HG02884 (cell line): ENCODE results near the gene KMT2E.
"Not testable (repeated sequence)": the region's sequence is repeated elsewhere in the genome, so short reads cannot be mapped to it uniquely, and the experiment has no call there.

Source experiments
- ATAC-seq: cut with Tn5 transposase; IDR thresholded peaks from one replicate; pipeline ENCODE4 v1.9.1; 2021; ENCODE audit warnings: mild to moderate bottlenecking, moderate library complexity; ENCODE audit not compliant: unreplicated experiment

Gene KMT2E

GRCh38 chr7:104983076-104983577 lies 30.9 kb upstream of the KMT2E start:
- ATAC-seq: no peak

- ATAC-seq: peak; percentile 85
Measured at GRCh38 chr7:104983578-104984539, 30.1 kb upstream of the KMT2E start.

DNA sequence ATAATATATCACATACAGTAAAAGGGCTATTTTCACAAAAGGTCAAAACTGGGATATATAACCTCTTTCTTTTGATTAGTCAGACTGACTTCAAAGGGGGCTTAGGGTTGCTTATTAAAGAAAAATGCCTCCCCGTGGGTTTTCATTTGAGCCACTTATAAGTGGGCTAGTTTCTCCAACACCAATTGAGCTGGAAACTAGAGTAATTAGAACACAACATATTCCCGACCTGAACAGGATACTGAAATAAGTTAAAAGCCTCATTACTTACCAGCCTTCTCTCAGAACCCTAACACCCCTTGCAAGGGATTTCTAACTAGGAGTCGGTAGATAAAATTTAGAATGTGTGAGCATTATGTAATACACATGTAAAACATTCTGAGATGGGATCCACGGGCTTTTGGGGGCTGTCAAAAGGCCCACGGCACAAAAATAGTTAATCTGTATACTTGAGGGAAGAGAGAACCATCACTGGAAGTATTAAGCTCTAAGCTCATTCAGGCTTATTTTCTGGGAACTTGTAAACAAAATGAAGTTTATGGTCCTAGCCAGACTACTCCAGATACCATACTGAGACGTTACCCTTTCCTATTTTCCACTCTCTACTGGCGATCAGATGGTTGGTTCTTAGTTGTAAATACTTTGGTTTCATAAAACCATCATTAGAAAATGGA lies 29.3 kb upstream of the KMT2E start:
- no peak for ATAC-seq

- no peak for ATAC-seq
Measured at GRCh38 chr7:104985259-104985617, 28.8 kb upstream of the KMT2E start.

DNA sequence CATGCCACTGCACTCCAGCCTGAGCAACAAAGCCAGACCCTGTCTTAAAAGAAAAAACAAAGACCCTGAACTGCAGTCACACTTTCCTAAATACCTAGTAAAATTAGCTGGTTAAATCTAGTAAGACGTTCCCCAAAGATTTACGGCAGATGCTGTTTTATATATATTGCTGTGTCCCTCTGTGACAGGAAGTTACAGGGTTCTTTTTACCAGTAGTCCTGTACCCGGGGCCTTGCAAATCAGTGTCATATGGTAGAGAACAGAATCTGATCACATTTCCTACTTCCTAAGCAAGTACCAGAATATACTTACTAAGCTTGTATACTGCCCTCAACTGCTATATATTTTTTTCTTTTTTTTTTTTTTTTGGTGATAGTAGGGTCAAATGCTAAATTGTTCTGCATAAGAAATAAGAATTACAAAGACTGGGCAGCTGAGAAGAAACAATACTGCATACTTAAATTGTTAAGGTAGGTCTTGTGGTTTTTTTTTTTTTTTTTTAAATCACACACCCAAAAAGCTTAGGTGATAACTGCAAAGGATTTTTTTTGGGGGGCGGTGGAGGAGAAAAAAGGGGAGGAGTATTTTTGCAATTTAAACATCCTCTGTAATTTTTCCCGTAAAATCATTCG lies 27.3 kb upstream of the KMT2E start:
- ATAC-seq: no peak

GRCh38 chr7:104987403-104987802 lies 26.6 kb upstream of the KMT2E start:
- ATAC-seq: not testable (repeated sequence)

DNA sequence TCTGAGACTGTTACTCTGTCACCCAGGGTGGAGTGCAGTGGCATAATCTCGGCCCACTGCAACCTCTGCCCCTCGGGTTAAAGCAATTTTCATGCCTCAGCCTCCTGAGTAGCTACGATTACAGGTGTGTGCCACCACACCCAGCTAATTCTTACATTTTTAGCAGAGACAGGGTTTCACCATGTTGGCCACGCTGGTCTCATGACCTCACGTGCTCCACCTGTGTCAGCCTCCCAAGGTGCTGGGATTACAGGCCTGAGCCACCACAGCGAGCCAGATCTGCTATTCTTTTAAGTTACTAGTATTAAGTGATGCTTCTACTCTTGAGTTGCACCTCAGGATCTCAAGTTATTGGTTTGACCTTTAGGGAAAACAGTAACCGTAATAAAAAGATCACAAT lies 23.0 kb upstream of the KMT2E start:
- ATAC-seq: no peak

DNA sequence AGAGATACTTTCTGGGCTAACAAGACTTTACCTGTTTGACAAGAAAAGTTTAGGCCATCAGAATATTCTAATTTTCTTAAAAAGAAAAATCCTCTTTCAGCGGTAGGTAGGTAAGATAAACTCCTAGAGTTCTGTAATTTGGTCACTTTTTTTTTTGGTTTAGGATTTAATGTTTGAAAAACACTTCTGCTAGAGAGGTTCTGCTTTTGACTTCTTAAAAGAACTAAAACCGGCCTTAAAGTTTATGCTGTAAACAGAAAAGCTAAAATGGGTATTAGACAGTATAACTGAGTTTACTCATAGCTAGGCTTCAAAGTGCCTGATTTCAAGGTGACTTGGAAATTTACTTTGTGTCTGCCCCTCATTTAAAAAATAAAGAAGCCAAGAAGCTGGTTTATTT lies 21.7 kb upstream of the KMT2E start:
- ATAC-seq: no peak

DNA sequence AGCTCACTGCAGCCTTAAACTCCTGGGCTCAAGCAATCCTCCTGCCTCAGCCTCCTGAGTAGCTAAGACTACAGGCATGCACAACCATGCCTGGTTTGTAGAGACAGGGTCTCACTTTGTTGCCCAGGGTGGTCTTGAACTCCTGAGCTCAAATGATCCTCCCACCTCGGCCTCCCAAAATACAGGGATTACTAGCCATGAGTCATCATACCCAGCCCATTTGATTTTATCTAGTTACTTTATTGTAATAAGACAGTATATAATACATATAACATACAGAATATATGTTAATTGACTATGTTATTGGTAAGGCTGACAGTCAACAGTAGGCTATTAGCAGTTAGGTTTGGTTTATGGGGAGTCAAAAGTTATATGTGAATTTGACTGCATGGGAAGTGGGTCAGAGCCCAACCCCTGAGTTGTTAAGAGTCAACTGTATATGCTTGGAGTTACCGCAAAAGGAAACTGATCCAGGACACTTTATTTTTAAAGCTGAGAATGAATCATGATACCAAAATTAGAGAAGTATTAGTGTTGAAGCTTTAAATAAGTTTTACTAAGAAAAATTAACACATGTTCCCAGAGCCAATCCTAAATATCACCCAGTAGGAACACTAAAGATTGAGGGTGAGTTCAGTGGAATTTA lies 20.7 kb upstream of the KMT2E start:
- no peak for ATAC-seq

DNA sequence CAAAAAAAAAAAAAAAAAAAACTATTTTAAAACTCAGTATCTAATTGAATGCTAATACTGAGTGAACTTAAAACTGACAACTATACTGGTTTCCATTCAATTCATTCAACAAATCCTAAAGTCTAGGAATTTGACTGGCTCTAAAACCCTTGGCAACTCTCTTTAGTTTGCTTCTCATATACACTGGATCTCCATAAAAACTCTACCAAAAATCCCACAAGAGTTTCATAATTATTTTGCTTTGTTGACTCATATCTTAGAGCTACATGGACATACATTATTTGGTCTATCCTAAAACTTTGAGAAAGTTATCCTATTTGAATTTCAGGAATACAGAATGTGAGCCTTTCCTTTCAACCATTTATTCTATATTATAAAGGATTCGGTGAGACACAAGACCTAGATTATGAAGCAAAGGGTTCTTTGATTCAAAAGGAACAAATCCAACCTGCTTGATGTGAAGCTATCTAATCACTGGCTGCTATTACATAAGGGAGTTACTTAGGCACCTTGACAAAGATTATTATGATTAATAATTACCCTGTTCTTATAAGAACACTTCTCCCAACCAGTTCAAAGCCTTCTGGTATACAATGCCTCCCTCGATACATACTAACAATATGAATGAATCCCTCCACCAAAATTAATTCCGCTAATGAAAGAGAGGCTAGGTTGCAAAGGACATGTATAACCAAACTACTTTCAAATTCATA lies 15.8 kb upstream of the KMT2E start:
- ATAC-seq: no peak

GRCh38 chr7:105000200-105000599 lies 13.8 kb upstream of the KMT2E start:
- no peak for ATAC-seq

GRCh38 chr7:105000927-105001336 lies 13.1 kb upstream of the KMT2E start:
- ATAC-seq: no peak

- no peak for ATAC-seq
Measured at GRCh38 chr7:105001652-105002184, 12.3 kb upstream of the KMT2E start.

DNA sequence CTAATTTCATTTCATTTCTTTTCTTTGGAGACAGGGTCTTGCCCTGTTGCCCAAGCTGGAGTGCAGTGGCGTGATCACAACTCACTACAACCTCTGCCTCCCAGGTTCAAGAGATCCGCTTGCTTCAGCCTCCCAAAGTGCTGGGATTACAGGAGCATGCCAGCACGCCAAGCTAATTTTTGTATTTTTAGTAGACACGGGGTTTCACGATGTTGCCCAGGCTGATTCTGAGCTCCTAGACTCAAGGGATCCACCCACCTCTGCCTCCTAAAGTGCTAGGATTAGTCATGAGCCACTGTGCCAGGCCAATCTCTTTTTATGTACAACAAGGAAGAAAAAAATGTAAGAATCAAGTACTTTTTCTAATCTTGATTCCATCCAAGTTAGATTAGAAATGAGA lies 10.7 kb upstream of the KMT2E start:
- ATAC-seq: no peak

GRCh38 chr7:105003872-105004510 lies 10.0 kb upstream of the KMT2E start:
- ATAC-seq: no peak

GRCh38 chr7:105005006-105005405 lies 9.0 kb upstream of the KMT2E start:
- not testable (repeated sequence) for ATAC-seq

- not testable (repeated sequence) for ATAC-seq
Measured at GRCh38 chr7:105005486-105005885, 8.5 kb upstream of the KMT2E start.

GRCh38 chr7:105006367-105007136 lies 7.5 kb upstream of the KMT2E start:
- no peak for ATAC-seq

DNA sequence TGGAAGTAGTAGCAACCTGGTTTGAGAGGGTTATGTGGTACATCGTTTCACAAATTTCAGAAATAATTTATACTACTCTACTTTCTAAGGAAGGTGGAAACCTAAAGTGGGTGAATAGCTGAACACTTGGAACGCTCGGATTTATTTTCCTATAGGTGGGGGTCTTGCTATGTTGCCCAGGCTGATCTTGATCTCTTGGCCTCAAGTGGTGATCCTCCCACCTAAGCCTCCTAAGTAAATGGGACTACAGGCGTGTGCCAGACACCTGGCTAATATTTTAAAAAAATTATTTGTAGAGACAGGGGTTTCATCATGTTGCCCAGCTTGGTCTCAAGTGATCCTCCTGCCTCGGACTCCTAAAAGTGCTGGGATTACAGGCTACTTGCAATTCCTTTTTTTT lies 6.7 kb upstream of the KMT2E start:
- ATAC-seq: no peak
